Epithelial cell of proximal tubule (primary cell): ENCODE data around the gene OR2W1. TPM values are rescaled to one million over a fixed set of nuclear protein-coding genes. Genes with fewer than 3 reads are reported as not detected.

Source experiments
- DNase-seq: peaks from one replicate; pipeline ENCODE4 v3.0.0-alpha.2; 2011; ENCODE audit warnings: low read depth
- H3K4me3 ChIP-seq: 2 replicates; pipeline ENCODE4 v1.5.1; 2011; ENCODE audit warnings: low read depth, mild to moderate bottlenecking, low read length
- total RNA-seq: library from RNA; depleted of rRNA; stranded (reverse); fragments of >200 nt; gene quantifications from 2 replicates; pipeline ENCODE4 v1.2.3, GENCODE V29; 2015
- TF ChIP-seq, protein P1 (sequence below): conservative IDR thresholded peaks from 2 replicates; pipeline ENCODE4 v1.5.1; 2012; ENCODE audit warnings: low read depth, mild to moderate bottlenecking, low read length

OR2W1 gene
- total RNA-seq, 1 donor from 2014 or later, result not detected

- no peak overlapping the region for H3K4me3 ChIP-seq
- DNase-seq, result no peak
- TF ChIP-seq, protein P1, sequence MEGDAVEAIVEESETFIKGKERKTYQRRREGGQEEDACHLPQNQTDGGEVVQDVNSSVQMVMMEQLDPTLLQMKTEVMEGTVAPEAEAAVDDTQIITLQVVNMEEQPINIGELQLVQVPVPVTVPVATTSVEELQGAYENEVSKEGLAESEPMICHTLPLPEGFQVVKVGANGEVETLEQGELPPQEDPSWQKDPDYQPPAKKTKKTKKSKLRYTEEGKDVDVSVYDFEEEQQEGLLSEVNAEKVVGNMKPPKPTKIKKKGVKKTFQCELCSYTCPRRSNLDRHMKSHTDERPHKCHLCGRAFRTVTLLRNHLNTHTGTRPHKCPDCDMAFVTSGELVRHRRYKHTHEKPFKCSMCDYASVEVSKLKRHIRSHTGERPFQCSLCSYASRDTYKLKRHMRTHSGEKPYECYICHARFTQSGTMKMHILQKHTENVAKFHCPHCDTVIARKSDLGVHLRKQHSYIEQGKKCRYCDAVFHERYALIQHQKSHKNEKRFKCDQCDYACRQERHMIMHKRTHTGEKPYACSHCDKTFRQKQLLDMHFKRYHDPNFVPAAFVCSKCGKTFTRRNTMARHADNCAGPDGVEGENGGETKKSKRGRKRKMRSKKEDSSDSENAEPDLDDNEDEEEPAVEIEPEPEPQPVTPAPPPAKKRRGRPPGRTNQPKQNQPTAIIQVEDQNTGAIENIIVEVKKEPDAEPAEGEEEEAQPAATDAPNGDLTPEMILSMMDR, result no peak
Measured at GRCh38 chr6:29019629-29020028, 25.3 kb downstream of the OR2W1 start.

GRCh38 chr6:29017428-29017802 is 27.6 kb downstream of the OR2W1 start:
- no peak for DNase-seq
- no peak overlapping the region for H3K4me3 ChIP-seq
- TF ChIP-seq, protein P1, result no peak

DNA sequence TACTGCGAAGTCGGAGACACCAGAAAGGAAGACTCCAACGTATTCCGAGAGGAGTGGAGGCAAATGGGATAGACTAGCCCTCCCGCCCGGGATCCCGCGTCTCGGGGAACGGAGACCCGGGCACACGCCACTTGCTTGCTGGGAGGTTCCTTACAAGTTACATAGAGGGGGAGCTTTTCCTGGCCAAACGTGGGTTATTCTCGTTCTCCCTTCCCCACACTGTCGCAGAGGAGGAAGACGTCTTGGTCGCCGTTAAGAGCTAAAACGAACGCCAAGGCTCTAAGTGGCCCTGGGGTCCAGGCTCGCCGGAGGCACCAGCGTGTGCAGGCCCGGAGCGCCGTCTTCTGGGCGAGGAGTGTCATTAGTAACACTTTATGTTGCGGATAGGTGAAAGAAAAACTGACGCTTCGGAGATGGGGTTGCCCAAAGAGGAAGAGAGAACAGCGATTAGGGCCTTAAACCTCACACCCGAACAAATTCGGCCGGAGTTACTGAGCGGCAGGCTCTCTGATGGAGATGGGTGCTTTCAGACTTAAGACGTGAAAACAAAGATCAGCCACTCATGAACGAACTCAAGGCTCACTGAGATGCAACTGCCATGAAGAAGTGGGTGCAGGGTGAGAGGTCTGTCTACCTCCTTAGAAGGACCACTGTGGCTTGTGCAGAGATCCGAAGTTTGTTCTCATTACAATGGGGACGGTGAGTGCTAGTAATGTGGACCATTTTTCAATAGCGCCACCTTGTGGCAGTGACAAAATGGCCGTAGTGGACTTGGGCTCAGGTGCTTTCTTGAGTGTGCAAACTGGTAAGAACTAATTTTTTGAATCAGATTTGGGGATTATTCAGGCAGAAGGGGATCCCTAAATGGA is 28.2 kb downstream of the OR2W1 start:
- TF ChIP-seq, protein P1, result peak; percentile 86
- H3K4me3 ChIP-seq, result peak overlapping the region; percentile 67
- DNase-seq, result peak; percentile 31

- TF ChIP-seq, protein P1, result no peak
- no peak for DNase-seq
- no peak overlapping the region for H3K4me3 ChIP-seq
Measured at GRCh38 chr6:29014729-29015608, 30.0 kb downstream of the OR2W1 start.

- peak overlapping the region; percentile 64 for H3K4me3 ChIP-seq
- TF ChIP-seq, protein P1, result no peak
- no peak for DNase-seq
Measured at GRCh38 chr6:29011276-29011734, 33.7 kb downstream of the OR2W1 start.

DNA sequence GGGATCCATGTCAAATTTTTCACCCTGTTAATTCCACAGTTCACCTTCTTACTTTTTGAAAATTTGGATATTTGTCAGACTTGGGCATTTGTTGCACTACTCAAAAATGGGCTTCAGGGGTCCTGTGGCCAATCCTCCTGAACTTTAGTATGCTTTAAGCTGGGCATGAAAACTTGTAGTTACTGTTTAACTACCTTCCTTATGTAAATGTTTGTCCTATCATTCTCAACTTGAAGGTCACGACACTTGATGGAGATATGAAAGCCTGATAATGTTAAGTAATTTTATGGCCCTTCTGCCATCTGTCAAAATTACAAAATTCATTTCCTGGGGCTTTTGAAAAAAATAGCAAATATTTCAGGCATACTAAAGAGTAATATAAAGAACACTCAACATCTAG is 35.6 kb downstream of the OR2W1 start:
- no peak overlapping the region for H3K4me3 ChIP-seq
- no peak for DNase-seq
- TF ChIP-seq, protein P1, result no peak
